CD4-positive, alpha-beta T cell treated with Interferon alpha-2 for 1 hour (primary cell): ENCODE data around the gene TYK2.
"Not testable (repeated sequence)": the region's sequence is repeated elsewhere in the genome, so short reads cannot be mapped to it uniquely, and the experiment has no call there.

Experiments
- DNase-seq, 2 donors: peaks; one replicate each; pipeline ENCODE4 v3.0.0-alpha.2; 2020 to 2022

TYK2 gene

GRCh38 chr19:10380313-10381102 lies at the start of gene TYK2:
Gene TYK2 (minus strand): TSS chr19:10380572. CDS start chr19:10378406, 2,166 bp downstream.
- DNase-seq: peak; percentile 97 to 98

- no peak for DNase-seq
Measured at GRCh38 chr19:10428996-10429381, 48.6 kb upstream of the TYK2 start.

- DNase-seq: no peak
Measured at GRCh38 chr19:10427169-10427568, 46.8 kb upstream of the TYK2 start.

GRCh38 chr19:10424011-10424637 lies 43.8 kb upstream of the TYK2 start:
- peak; percentile 70 to 72 for DNase-seq

DNA sequence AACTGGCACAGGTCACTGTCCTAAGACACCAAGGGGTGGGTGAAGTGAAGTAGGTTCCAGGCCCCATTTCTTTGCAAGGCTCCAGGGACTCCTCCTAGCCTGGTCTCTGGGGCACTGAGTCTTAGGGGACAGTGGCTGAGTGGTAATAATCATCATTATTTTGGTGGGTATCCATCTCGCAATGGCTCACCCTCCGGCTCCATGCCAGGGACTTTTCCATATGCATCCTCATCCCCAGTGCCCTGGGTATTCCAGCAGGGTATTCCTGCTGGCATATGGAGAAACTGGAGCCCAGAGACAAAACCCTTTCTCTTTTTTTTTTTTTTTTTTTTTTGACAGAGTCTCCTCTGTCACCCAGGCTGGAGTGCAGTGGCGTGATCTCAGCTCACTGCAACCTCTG lies 42.5 kb upstream of the TYK2 start:
- no peak for DNase-seq

GRCh38 chr19:10422046-10422461 lies 41.7 kb upstream of the TYK2 start:
- DNase-seq: no peak

DNA sequence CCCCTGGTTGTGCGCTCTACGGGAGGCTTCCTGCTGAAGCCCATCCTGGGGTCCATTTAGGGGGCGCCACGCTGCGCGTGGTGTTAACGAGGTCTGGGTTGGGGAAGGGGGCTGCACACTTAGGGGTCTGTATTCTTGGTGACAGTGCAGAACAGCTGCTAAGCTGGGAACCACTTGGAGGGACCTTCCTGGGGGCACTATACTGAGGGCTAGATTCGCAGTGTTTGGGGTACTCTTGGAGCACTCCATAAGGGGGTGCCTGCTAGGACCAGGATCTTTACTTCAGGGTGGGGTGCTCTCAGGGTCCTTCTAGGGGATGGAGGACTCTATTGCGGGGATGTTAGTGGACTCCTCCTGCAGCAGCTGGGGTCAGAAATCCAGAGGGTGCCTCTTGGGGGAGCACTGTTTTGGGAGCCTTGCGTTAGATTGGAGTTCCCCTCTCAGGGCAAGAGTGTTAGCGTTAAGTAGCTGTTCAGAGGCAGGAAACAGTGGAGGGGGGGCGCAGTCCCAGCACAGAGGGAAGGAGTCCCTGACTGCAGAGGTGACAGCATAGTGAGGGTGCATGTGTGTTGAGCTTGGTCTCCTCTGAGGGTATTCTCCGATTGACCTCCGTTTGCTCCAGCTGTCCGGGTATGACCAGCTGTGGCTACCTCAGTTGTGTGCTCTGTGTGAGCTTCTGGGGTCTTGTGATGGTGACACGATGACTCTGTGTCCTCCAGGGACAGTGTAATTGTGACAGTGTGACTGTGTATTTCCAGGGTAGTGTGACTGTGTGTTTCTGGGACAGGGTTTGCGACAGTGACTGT lies 41.1 kb upstream of the TYK2 start:
- DNase-seq: no peak

DNA sequence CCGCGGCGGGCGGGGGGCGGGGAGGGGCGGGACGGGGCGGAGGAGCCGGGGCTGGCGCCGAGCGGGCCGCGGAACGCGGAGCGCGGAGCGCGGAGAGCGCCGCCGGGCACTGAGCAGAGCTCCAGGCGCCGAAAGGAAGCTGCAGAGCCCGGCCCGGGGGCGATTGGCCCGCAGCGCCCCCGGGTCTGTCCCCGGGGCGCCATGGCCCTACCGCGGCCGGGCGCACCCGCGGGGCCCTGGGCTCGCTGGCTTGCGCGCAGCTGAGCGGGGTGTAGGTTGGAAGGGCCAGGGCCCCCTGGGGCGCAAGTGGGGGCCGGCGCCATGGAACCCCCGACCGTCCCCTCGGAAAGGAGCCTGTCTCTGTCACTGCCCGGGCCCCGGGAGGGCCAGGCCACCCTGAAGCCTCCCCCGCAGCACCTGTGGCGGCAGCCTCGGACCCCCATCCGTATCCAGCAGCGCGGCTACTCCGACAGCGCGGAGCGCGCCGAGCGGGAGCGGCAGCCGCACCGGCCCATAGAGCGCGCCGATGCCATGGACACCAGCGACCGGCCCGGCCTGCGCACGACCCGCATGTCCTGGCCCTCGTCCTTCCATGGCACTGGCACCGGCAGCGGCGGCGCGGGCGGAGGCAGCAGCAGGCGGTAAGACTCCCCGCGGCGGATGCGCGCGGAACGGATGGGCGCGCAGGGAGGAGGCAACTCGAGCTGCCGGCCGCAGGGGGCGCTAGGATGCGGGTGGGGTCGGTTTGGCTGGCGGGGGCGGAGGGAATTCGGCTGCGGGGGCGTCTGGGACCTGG lies 40.3 kb upstream of the TYK2 start, which contains the start of gene PDE4A:
PDE4A (plus strand) TSS at position 95 of the 796 bp plus-strand sequence; CDS start at position 322, 227 bp downstream.
- peak; percentile 58 to 68 for DNase-seq

GRCh38 chr19:10419646-10420443 lies 39.5 kb upstream of the TYK2 start:
- peak; percentile 55 to 61 for DNase-seq

GRCh38 chr19:10419200-10419645 lies 38.9 kb upstream of the TYK2 start:
- DNase-seq: peak in 1 of 2 donors; percentile 34

DNA sequence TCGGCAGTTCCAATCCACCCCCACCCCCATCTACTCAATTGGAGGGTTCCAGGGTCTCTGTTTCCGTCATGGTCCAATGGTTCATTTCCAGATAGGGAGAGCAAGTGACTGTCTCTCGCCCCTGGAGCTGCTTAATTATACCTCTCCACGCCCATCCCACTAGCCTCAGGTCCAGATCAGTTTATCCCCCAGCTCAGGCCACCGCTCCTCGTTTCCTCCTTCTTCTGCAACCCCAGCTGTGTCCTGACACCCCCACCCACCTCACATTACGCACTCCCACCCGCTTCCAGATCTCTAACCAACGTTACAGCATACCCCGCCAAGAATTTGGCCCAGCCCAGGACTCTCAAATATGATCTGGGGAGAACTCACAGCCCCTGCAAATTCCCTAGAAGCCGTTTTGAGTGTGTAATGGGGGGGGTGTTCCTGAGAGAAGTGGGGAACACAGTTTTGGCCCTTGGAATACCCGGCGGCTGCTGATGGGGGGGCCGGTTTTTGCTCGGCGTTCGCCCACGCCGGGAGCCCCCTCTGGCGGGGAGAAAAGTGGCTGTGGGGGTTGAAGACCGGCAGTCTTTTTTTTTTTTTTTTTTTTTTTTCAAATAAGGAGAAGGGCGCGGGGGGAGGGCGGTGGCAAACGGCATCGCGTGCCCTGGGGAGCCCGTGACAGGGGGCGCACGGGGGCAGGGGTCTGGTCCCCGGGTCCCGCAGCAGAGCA lies 38.3 kb upstream of the TYK2 start:
- DNase-seq: peak in 1 of 2 donors; percentile 38

- DNase-seq: no peak
Measured at GRCh38 chr19:10418235-10418484, 37.8 kb upstream of the TYK2 start.

GRCh38 chr19:10417541-10418234 lies 37.3 kb upstream of the TYK2 start:
- DNase-seq: no peak

DNA sequence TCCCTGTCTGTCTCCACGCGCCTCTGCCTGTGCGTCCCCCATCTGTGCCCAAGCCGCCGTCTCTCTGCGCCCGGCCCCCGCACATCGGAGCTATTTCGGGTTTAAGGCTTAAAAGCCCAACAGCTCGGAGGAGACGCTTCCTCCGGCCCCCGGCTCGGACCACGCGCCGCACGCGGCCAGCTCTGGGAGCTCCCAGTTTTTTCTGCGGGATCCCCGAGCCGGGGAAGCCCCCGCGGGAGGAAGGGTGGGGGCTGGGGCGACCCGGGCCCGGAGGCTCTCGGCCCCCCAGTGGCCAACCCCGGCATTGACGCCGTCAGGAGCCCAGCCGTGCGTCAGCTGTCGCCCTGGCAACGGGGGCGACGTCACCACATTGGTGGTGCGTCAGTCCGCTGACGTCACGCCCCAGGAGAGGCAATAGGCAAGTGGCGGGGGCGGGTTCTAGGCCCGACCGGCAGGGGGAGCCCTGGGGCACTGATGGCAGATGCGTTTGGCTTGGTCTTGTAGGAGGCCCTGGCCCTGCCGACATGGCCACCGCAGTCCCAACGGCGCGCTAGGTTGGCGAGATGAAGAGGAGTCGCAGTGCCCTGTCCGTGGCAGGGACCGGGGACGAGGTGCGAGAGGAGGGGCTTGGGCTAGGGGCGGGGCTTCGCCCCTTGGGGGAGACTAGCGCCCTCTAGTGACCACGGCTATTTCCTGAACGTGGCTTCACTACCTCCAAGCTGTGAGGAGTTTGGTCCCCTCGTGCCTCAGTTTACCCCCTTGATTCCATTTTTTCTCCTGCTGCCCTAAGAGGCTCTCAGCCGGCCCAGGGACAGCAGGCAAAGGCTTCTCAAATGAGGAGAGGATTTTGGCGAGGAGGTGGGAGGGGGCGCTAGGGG lies 36.2 kb upstream of the TYK2 start:
- DNase-seq: peak; percentile 96

- DNase-seq: no peak
Measured at GRCh38 chr19:10416083-10416379, 35.7 kb upstream of the TYK2 start.

DNA sequence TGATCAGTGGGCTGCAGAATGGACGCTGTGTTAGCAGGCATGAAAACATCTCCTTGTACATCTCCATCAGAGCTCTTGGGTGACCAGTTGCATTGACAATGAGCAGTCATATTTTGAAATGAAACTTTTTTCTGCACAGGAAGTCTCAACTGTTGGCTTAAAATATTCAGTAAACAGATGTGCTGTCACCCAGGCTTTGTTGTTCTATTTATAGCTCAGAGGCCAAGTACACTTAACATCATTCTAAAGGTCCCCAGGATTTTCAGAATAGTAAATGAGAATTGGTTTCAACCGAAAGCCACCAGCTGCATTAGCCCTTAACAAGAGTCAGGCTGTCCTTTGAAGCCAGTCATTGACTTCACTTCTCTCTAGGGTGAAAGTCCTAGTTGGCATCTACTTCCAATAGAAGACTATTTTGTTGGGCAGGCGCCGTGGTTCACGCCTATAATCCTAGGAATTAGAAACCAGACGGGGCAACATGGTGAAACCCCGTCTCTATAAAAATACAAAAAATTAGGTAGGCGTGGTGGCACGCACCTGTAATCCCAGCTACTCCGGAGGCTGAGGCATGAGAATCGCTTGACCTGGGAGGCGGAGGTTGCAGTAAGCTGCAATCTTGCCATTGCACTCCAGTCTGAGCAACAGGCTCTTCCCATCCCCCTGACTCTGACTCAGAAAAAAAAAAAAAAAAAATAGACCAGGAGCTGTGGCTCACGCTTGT lies 32.0 kb upstream of the TYK2 start:
- DNase-seq: peak in 1 of 2 donors; percentile 73

GRCh38 chr19:10411224-10411623 lies 30.9 kb upstream of the TYK2 start:
- DNase-seq: not testable (repeated sequence)

GRCh38 chr19:10408511-10409283 lies 28.3 kb upstream of the TYK2 start:
- DNase-seq: peak; percentile 70
